T-helper 1 cell treated with Interleukin-12 subunit alpha and Interleukin-12 subunit beta and Interleukin-4 antibody, amounts not matched to agents 30 μg/mL and 1 μg/mL, for 36 hours (primary cell): ENCODE data around the gene CENPP.

Source experiments
- H3K27ac Mint-ChIP-seq: one replicate; pipeline ENCODE4 v1.8.0; 2021; ENCODE audit warnings: mild to moderate bottlenecking, mixed read lengths
- H3K27me3 Mint-ChIP-seq: one replicate; pipeline ENCODE4 v1.8.0; 2021; ENCODE audit warnings: low read depth, mixed read lengths
- H3K36me3 Mint-ChIP-seq: one replicate; pipeline ENCODE4 v1.8.0; 2021; ENCODE audit warnings: low read depth, mixed read lengths
- H3K4me1 Mint-ChIP-seq: one replicate; pipeline ENCODE4 v1.8.0; 2021; ENCODE audit warnings: low read depth, mixed read lengths
- H3K4me3 Mint-ChIP-seq: one replicate; pipeline ENCODE4 v1.8.0; 2021; ENCODE audit warnings: mild to moderate bottlenecking, moderate library complexity, mixed read lengths
- H3K9me3 Mint-ChIP-seq: one replicate; pipeline ENCODE4 v1.8.0; 2021; ENCODE audit warnings: mixed read lengths

The CENPP gene

DNA sequence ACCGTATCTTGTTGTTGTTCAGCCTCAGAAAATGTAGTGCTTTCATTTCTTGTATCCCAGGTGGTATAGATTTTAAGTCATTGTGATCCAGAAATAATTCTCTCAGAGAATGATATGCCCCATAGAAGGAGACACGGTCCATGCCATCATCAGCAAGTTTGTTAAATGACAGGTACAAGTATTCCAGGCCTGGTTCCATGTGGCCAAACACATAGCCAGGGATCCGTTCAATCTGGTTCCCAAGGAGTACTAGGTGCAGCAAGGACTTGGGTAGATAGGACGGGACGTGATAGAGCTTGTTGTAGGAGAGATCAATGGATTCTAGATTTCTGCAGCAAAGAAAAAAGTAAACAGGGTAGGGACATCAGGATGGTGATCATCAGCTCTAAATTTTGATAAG lies 175.0 kb downstream of the CENPP start:
- no peaks in the 10 kb centered on the region for H3K9me3 Mint-ChIP-seq
- no peaks in the 10 kb centered on the region for H3K4me1 Mint-ChIP-seq
- no peaks in the 10 kb centered on the region for H3K27me3 Mint-ChIP-seq
- no peak overlapping the region for H3K27ac Mint-ChIP-seq
- H3K4me3 Mint-ChIP-seq, result no peak overlapping the region
- no peaks in the 10 kb centered on the region for H3K36me3 Mint-ChIP-seq

- H3K36me3 Mint-ChIP-seq, result no peaks in the 10 kb centered on the region
These were observed 176.1 kb downstream of the CENPP start for GRCh38 chr9:92501671-92502393.

DNA sequence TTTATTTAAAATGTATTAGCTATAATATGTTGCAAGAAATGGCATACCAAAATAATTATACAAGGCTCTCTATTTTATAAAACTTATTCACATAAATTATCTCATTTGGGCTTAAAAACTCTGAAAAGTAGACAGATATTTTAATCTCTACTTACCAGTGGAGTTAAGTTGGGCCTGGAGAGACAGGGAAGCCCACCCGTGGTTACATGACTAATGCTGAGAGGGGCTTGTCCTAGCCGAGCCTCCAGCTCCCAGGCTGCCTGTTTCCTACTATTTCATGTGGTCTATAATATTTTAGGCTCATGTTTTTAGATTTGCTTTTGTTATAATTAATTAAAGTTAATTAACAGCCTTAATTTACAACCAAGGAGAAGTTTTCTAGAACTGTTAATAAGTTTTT lies 177.4 kb downstream of the CENPP start:
- Mint-ChIP-seq H3K9me3 (no peaks in the 10 kb centered on the region), H3K27me3 (no peaks in the 10 kb centered on the region), H3K27ac (no peak overlapping the region), H3K4me3 (no peak overlapping the region), H3K36me3 (no peaks in the 10 kb centered on the region), H3K4me1 (no peaks in the 10 kb centered on the region)

More at GRCh38 chr9:92501671-92502393, 176.1 kb downstream of the CENPP start:
- no peak overlapping the region for H3K4me3 Mint-ChIP-seq
- H3K4me1 Mint-ChIP-seq, result no peaks in the 10 kb centered on the region
- H3K27me3 Mint-ChIP-seq, result no peaks in the 10 kb centered on the region
- no peak overlapping the region for H3K27ac Mint-ChIP-seq
- H3K9me3 Mint-ChIP-seq, result no peaks in the 10 kb centered on the region

DNA sequence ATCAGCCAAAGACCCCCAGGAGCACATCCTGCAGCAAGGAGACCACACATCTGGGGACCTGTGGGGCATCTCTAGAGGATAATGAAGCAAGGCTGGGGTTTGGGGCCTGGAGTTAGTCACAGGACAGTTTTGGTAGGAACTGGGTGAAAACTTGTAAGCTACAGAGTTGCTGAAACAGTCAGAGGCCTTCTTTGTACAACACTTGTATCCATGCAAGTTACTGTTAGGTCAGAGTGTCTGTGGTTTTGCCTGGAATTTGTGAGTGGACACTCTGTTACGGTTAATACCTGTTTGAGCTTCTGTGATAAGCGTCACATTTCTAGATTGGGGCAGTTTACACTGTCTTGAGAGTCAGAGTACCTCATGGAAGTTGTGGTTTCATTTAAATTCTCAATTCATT lies 179.1 kb downstream of the CENPP start:
- no peak overlapping the region for H3K27ac Mint-ChIP-seq
- no peaks in the 10 kb centered on the region for H3K9me3 Mint-ChIP-seq
- no peaks in the 10 kb centered on the region for H3K27me3 Mint-ChIP-seq
- no peaks in the 10 kb centered on the region for H3K4me1 Mint-ChIP-seq
- no peak overlapping the region for H3K4me3 Mint-ChIP-seq
- no peaks in the 10 kb centered on the region for H3K36me3 Mint-ChIP-seq

- Mint-ChIP-seq H3K9me3 (no peaks in the 10 kb centered on the region), H3K4me1 (no peaks in the 10 kb centered on the region), H3K27me3 (no peaks in the 10 kb centered on the region), H3K27ac (no peak overlapping the region), H3K4me3 (no peak overlapping the region), H3K36me3 (no peaks in the 10 kb centered on the region)
These were observed 180.6 kb downstream of the CENPP start for GRCh38 chr9:92506184-92506857.

- Mint-ChIP-seq H3K27me3 (no peaks in the 10 kb centered on the region), H3K4me3 (no peak overlapping the region), H3K27ac (no peak overlapping the region), H3K36me3 (no peaks in the 10 kb centered on the region), H3K9me3 (no peaks in the 10 kb centered on the region), H3K4me1 (no peaks in the 10 kb centered on the region)
These were observed 181.3 kb downstream of the CENPP start for GRCh38 chr9:92507005-92507404.

- Mint-ChIP-seq H3K27me3 (no peaks in the 10 kb centered on the region), H3K27ac (no peak overlapping the region), H3K36me3 (no peaks in the 10 kb centered on the region), H3K4me1 (no peaks in the 10 kb centered on the region), H3K9me3 (no peaks in the 10 kb centered on the region), H3K4me3 (no peak overlapping the region)
These were observed 181.7 kb downstream of the CENPP start for GRCh38 chr9:92507496-92507895.

DNA sequence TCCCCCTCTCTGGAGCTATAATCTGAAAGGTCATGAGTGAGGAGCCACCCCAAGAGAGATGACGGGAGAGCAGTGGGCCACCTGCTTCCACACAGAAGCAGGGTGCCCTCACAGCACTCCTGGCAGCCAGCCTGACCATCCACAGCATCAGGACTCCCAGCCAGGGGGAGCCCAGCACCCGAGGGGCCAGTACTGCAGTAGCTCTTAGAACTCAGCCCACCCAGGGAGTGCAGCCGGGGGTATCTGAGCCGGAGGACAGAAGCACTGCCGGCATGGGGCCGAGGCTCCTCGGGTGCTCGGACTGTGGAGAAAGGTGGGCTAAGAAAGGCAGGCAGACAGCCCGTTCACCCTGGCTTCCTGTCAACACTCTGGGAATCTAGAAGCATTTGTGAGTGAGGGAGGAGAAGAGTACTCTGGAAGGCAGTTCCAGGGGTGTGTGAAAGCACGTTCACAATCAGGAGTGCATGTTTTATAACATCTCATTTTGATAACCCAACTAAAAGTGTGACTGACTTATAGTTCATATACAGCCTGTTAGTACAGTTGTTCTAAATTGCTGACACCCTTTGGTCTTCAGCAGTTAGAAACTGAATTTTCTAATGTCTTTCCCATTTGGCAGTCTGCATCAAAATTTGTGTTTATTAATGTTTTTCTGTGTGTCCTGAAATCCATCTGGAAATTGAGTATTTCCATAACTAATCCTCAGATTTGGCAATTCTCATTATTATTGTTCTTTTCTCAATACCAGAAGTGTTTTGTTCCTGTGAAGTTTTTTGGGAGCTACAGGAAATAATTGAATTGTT lies 182.5 kb downstream of the CENPP start:
- Mint-ChIP-seq H3K4me3 (no peak overlapping the region), H3K27ac (no peak overlapping the region), H3K9me3 (no peaks in the 10 kb centered on the region), H3K27me3 (no peaks in the 10 kb centered on the region), H3K4me1 (no peaks in the 10 kb centered on the region), H3K36me3 (no peaks in the 10 kb centered on the region)

DNA sequence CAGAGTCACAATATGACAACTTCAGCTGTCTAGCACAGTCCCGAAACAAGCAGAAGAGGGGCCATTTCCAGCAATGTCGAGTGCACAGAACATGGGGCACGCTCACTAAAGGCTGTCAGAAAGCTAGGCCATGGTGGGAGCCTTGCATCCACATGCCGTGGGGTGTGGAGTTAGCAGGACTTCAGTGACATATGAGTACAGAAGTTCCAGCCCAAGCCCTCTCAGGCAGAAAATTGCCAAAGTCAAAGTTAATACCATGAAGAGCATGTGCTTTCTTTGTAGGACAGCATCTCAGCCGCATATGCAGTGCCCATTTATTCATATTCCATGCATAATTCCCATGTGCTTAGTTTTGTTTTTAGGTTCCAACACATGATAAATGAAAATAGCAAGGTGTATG lies 183.3 kb downstream of the CENPP start:
- Mint-ChIP-seq H3K4me1 (no peaks in the 10 kb centered on the region), H3K4me3 (no peak overlapping the region), H3K27me3 (no peaks in the 10 kb centered on the region), H3K9me3 (no peaks in the 10 kb centered on the region), H3K27ac (no peak overlapping the region), H3K36me3 (no peaks in the 10 kb centered on the region)

- no peak overlapping the region for H3K4me3 Mint-ChIP-seq
- H3K9me3 Mint-ChIP-seq, result no peaks in the 10 kb centered on the region
- H3K27me3 Mint-ChIP-seq, result no peaks in the 10 kb centered on the region
These were observed 185.0 kb downstream of the CENPP start for GRCh38 chr9:92510747-92511146.

GRCh38 chr9:92512622-92513021 lies 186.9 kb downstream of the CENPP start:
- no peak overlapping the region for H3K27ac Mint-ChIP-seq
- no peaks in the 10 kb centered on the region for H3K27me3 Mint-ChIP-seq
- H3K9me3 Mint-ChIP-seq, result no peaks in the 10 kb centered on the region
- no peak overlapping the region for H3K4me3 Mint-ChIP-seq
- no peaks in the 10 kb centered on the region for H3K4me1 Mint-ChIP-seq
- H3K36me3 Mint-ChIP-seq, result no peaks in the 10 kb centered on the region

More at GRCh38 chr9:92510747-92511146, 185.0 kb downstream of the CENPP start:
- Mint-ChIP-seq H3K36me3 (no peaks in the 10 kb centered on the region), H3K27ac (no peak overlapping the region), H3K4me1 (no peaks in the 10 kb centered on the region)

- no peak overlapping the region for H3K27ac Mint-ChIP-seq
- H3K36me3 Mint-ChIP-seq, result no peaks in the 10 kb centered on the region
- H3K9me3 Mint-ChIP-seq, result no peaks in the 10 kb centered on the region
- H3K27me3 Mint-ChIP-seq, result no peaks in the 10 kb centered on the region
- H3K4me1 Mint-ChIP-seq, result no peaks in the 10 kb centered on the region
- no peak overlapping the region for H3K4me3 Mint-ChIP-seq
These were observed 187.6 kb downstream of the CENPP start for GRCh38 chr9:92513349-92513748.

DNA sequence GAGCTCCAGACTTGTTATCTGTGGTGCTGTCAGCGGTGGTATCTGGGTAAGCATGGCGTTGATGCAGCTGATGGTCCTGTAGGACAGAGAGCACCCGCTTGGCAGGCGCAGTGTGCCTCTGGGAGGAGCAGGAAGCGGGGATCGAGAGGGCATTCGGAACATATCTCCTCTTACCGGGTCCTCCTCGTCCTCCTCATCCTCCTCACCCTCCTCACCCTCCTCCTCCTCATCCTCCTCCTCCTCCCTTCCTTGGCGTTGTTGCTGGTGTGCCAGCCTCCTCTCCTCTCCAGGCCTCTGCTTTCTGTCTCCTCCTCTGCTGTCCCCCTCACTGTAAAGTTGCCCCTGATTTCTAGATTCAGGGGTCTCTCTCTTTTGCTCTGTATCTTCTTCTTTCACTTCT lies 188.9 kb downstream of the CENPP start:
- H3K36me3 Mint-ChIP-seq, result no peaks in the 10 kb centered on the region
- no peaks in the 10 kb centered on the region for H3K4me1 Mint-ChIP-seq
- no peak overlapping the region for H3K4me3 Mint-ChIP-seq
- no peak overlapping the region for H3K27ac Mint-ChIP-seq
- no peaks in the 10 kb centered on the region for H3K9me3 Mint-ChIP-seq
- no peaks in the 10 kb centered on the region for H3K27me3 Mint-ChIP-seq

DNA sequence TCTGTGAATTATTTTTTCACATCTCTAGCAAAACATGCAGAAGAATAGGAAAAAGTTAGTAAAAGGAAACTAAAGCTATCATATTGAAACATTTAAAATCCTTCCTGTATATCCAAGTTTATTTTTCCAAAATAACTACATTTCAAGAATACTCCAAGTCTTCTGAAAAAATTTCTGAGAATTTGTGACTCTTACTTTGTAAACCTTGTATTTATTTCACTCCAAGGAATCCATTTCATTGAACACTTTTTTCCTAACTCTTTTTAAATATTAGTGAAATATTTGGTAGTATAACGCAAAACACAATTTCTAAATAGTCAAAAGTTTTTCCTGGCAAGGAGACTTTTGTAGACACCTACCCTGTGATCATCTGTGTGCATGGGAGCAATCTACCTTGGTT lies 190.8 kb downstream of the CENPP start:
- H3K4me1 Mint-ChIP-seq, result no peaks in the 10 kb centered on the region
- H3K27ac Mint-ChIP-seq, result no peak overlapping the region
- no peaks in the 10 kb centered on the region for H3K36me3 Mint-ChIP-seq
- H3K9me3 Mint-ChIP-seq, result no peaks in the 10 kb centered on the region
- no peak overlapping the region for H3K4me3 Mint-ChIP-seq
- no peaks in the 10 kb centered on the region for H3K27me3 Mint-ChIP-seq

GRCh38 chr9:92517046-92517445 lies 191.3 kb downstream of the CENPP start:
- Mint-ChIP-seq H3K9me3 (no peaks in the 10 kb centered on the region), H3K4me3 (no peak overlapping the region), H3K27me3 (no peaks in the 10 kb centered on the region), H3K36me3 (no peaks in the 10 kb centered on the region), H3K27ac (no peak overlapping the region), H3K4me1 (no peaks in the 10 kb centered on the region)
